Kidney epithelial cell (primary cell): ENCODE measurements around the gene TCP1. TPM values are rescaled to one million over a fixed set of nuclear protein-coding genes. Genes with fewer than 3 reads are reported as not detected.
"Not testable (repeated sequence)": the region's sequence is repeated elsewhere in the genome, so short reads cannot be mapped to it uniquely, and the experiment has no call there.

Source experiments
- DNase-seq: peaks from one replicate; pipeline ENCODE4 v3.0.0-alpha.2; 2010; ENCODE audit warnings: low read depth
- H3K27me3 ChIP-seq: 2 replicates; pipeline ENCODE4 v1.6.0; 2011; ENCODE audit warnings: low read length; ENCODE audit not compliant: control insufficient read depth, insufficient read depth
- H3K36me3 ChIP-seq: 2 replicates; pipeline ENCODE4 v1.5.1; 2011; ENCODE audit warnings: low read length; ENCODE audit not compliant: control insufficient read depth, insufficient read depth
- H3K4me3 ChIP-seq: 2 replicates; pipeline ENCODE4 v1.5.1; 2011; ENCODE audit warnings: low read depth, mild to moderate bottlenecking, control low read depth, low read length
- CTCF ChIP-seq: IDR thresholded peaks from 2 replicates; pipeline ENCODE4 v1.5.1; 2011; ENCODE audit warnings: mild to moderate bottlenecking, moderate library complexity, low read length, control low read depth, inconsistent platforms; ENCODE audit not compliant: insufficient read depth, poor library complexity, severe bottlenecking
- total RNA-seq: library from RNA; depleted of rRNA; stranded (reverse); fragments of >200 nt; gene quantifications from 2 replicates; pipeline ENCODE4 v1.2.3, GENCODE V29; 2015

TCP1 gene
- total RNA-seq, 1 donor from 2014 or later: 209 TPM

- DNase-seq: no peak
- no peaks in the 10 kb centered on the region for H3K27me3 ChIP-seq
- no peaks in the 10 kb centered on the region for H3K36me3 ChIP-seq
- no peak for TF ChIP-seq CTCF
- H3K4me3 ChIP-seq: no peak overlapping the region
These were observed 15.1 kb upstream of the TCP1 start for GRCh38 chr6:159804504-159804903.

- no peaks in the 10 kb centered on the region for H3K27me3 ChIP-seq
- no peak for TF ChIP-seq CTCF
- H3K4me3 ChIP-seq: no peak overlapping the region
- DNase-seq: no peak
- no peaks in the 10 kb centered on the region for H3K36me3 ChIP-seq
These were observed 12.5 kb upstream of the TCP1 start for GRCh38 chr6:159801935-159802334.

DNA sequence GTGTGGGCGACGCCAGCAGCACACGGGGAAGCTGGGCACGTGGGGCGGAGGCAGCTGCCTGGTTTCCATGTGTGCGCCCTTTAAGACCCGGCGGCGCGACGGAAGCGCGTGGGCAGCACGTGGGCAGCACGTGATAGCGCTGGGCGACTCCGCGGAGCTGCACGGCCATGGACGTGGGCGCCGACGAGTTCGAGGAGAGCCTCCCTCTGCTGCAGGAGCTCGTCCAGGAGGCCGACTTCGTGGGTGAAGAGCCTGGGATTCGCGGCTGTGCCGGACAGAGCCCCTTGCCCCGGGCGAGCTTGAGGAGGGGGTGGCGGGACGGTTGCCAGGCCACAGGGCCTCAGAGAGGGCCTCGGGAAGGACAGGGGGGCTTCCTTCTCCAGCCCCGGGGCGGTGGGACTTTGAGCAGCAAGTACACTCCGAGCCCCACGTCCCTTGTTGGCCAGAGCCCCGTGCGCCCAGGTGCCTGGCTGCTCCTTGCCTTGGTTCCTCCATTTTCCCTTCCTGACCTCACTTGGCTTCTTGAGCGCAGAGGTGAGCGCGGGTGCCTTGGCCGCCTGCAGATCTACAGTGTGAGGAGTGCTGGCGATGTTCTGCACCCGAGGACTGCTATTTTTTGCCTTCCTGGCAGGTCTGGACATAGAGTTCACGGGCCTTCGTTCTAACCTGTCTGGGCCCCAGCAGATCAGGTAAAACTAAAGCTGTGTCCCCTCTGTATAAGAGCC, 10.9 kb upstream of the TCP1 start, which contains the start of gene PNLDC1:
TSS of gene PNLDC1 (plus strand) at position 136 of the 725 bp plus-strand sequence. CDS start at position 168, 32 bp downstream.
- Histone ChIP-seq H3K36me3 (no peaks in the 10 kb centered on the region), H3K27me3 (no peaks in the 10 kb centered on the region), H3K4me3 (no peak within 1 kb of the TSS)
- DNase-seq: no peak
- TF ChIP-seq CTCF: no peak

DNA sequence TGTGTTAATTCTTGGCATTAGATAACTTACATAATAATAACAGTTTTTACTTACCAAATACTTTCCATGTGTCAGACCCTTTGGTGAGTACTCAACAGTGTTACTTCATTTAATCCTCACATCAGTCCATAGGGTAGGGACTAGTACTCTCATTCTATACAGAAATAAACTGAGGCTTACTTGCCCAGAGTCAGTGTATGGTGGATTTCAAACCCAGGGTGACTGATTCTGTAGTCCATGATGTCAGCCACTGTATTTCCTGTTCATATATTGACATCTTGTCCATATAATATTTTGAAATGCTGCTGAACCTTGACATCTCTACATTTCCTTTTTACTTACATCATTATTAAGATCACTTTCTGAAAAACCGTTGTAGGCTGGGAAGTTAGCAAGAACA, 8.2 kb upstream of the TCP1 start:
- Histone ChIP-seq H3K4me3 (no peak overlapping the region), H3K27me3 (no peaks in the 10 kb centered on the region), H3K36me3 (no peaks in the 10 kb centered on the region)
- TF ChIP-seq CTCF: no peak
- no peak for DNase-seq

DNA sequence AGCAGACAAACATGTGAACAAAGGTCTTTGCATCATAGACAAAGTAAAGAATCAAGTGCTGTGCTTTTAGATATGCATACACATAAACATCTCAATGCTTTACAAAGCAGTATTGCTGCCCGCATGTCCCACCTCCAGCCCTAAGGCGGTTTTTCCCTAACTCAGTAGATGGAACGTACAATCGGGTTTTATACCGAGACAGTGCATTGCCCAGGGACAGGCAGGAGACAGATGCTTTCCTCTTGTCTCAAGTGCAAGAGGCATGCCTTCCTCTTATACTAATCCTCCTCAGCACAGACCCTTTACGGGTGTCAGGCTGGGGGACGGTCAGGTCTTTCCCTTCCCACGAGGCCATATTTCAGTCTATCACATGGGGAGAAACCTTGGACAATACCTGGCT, 5.6 kb upstream of the TCP1 start:
- H3K36me3 ChIP-seq, H3K27me3 ChIP-seq, H3K4me3 ChIP-seq, DNase-seq: not testable (repeated sequence)

DNA sequence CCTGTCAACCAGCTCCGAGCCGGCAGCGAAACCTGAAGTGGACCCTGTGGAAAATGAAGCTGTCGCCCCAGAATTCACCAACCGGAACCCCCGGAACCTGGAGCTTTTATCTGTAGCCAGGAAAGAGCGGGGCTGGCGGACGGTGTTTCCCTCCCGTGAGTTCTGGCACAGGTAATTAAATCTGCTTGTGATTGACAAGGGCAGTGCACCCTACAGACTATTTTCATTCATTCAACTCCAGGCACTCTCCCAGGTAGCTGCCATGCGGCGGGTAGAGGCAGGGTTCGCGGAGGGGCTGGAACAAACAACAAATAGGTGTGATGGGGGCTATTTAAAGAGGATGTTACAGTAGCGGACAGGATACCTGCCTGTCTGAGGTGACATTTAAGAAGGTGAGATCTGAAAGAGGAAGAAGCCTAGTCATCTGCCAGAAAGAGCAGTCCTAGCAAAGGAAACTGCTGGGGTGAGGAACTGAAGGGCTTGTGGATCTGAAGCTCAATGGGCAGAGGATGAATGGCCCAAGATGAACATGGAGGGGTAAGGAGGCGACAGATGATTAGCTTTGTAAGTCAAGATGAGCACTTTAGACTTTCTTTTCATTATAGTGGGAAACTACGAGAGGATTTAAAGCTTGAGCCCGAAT, 1.7 kb upstream of the TCP1 start:
- Histone ChIP-seq H3K27me3 (no peaks in the 10 kb centered on the region), H3K36me3 (no peaks in the 10 kb centered on the region), H3K4me3 (peak overlapping the region; percentile 99)
- no peak for DNase-seq
- no peak for TF ChIP-seq CTCF
